8988T (cell line): Measurements from ENCODE around the gene ZFP90.
A peak's percentile ranks its signal among the peaks of the same experiment; 100 is the strongest.

Source experiments
- DNase-seq: peaks from one replicate; pipeline ENCODE4 v3.0.0; 2011

Gene ZFP90

GRCh38 chr16:68590201-68590994 lies 51.3 kb downstream of the ZFP90 start:
- peak; percentile 87 for DNase-seq

DNA sequence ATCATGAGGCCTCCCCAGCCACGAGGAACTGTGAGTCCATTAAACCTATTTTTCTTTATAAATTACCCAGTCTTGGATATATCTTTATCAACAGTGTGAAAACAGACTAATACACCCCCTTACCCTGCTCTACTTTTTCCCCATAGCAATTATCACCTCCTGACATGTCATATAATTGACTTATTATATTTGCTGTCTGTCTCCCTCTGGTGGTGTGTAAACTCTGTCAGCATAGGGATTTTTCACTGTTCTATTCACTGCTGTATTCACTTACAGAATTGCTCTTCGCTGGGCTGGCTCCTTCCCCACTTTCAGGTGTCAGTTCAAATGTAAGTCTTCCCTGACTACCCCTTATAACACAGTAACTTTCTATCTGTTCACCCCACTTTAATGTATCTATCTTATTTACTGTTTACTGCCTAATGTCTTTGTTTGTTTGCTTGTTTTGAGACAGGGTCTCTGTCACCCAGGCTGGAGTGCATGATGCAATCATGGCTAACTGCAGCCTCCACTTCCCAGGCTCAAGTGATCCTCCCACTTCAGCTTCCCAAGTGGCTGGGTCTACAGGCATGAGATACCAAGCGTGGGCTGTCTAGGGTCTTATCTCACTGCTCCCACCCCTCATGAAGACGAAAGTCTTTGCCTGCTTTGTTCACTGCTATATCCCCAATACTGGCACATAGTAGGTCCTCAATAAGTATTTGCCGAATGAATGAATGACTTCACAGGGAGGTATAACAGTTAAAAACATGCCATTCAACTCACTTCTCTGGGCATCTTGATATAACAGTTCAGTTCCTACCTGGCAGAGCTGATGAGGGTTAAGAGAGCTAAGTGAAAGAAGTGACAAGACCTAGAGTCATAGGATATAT lies 53.6 kb downstream of the ZFP90 start:
- DNase-seq: no peak

- DNase-seq: no peak
Observed at GRCh38 chr16:68596266-68596665, 57.2 kb downstream of the ZFP90 start.

GRCh38 chr16:68599586-68599985 lies 60.5 kb downstream of the ZFP90 start:
- DNase-seq: no peak

GRCh38 chr16:68605746-68606145 lies 66.7 kb downstream of the ZFP90 start:
- no peak for DNase-seq

GRCh38 chr16:68607443-68607842 lies 68.4 kb downstream of the ZFP90 start:
- no peak for DNase-seq

DNA sequence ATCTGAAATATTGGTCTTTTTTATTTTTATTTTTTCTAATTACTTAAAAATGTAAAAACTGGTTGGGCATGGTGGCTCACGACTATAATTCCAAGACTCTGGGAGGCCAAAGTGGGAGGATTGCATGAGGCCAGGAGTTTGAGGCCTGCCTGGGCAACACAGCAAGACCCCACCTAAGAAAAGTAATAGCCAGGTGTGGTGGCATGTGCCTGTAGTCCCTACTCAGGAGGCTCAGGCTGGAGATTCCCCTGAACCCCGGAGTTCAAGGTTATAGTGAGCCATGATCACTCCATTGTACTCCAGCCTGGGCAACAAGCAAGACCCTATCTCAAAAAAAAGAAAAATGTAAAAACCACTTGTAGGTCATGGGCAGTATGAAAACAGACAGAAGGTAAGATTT lies 69.2 kb downstream of the ZFP90 start:
- no peak for DNase-seq

DNA sequence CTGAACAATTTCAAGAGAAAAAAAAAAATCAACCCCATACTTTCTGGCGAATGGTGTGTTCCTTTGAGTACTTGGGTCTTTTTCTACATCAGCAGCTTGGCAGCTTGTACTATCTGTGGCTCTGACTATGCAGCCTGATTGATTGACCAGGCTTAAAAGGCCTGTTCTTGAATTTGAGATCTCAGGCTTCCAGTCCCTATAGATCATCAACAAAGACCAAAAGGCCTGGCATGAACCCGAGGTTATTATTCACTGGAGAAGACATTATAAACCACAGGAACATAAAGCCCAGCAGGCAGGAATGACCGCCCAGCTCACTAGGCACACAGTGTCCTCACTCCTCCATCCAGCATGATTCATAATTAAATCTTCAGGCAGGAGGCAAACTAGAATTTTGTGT lies 73.9 kb downstream of the ZFP90 start:
- DNase-seq: no peak

DNA sequence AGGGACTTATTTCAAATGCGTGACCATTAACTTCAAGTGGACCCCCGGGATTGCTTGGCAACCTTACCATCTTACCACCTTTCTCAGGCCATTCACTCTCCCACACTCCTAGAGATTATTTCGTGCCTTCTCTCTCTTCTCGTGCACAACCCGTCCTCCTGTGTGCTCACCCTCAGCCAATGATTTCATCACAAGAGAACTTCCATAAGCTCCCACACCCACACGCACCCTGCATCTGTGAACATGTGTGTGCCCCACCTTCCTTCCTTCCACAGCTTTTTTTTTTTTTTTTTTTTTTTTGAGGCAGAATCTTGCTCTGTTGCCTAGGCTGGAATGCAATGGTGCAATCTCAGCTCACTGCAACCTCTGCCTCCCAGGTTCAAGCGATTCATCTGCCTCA lies 78.6 kb downstream of the ZFP90 start:
- DNase-seq: no peak
